Measurements from ENCODE around the gene YBEY. TPM values are rescaled to one million over a fixed set of nuclear protein-coding genes. Genes with fewer than 3 reads are reported as not detected.
A peak's percentile ranks its signal among the peaks of the same experiment; 100 is the strongest.

Gene YBEY
- total and polyA plus RNA-seq, 2 donors (not counting 1 experiment from before 2014, with no cell fraction given) = 15.9 to 18.6 TPM

DNA sequence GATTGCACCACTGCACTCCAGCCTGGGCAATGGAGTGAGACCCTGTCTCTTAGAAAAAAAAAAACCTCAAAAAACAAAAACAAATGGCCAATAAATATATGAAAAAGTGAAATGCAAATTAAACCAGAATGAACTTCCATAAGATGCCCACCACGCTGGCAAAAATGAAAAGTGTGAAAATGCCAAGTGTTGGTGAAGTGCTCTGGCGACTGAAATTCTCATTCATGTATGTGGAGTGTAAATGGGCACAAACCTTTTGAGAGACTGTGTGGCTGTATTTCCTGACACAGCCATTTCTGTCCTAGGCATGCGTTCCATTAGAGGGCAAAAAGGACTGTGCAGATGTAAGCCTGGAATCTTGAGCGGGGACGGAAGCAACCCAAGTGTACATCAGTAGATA, 18.3 kb downstream of the YBEY start:
- no peaks in the 10 kb centered on the region for H3K79me2 ChIP-seq (ENCODE audit: control insufficient read depth, insufficient read depth, low read length)
- H3K27me3 ChIP-seq (ENCODE audit: control insufficient read depth, insufficient read depth, low read length) = no peaks in the 10 kb centered on the region
- H4K20me1 ChIP-seq (ENCODE audit: control insufficient read depth, extremely low read depth, insufficient read depth, low read length) = no peaks in the 10 kb centered on the region
- TF ChIP-seq EZH2 (IDR thresholded peaks at IDR 0.05; ENCODE audit: low read length, missing control alignments) = no peak
- TF ChIP-seq, protein P1, sequence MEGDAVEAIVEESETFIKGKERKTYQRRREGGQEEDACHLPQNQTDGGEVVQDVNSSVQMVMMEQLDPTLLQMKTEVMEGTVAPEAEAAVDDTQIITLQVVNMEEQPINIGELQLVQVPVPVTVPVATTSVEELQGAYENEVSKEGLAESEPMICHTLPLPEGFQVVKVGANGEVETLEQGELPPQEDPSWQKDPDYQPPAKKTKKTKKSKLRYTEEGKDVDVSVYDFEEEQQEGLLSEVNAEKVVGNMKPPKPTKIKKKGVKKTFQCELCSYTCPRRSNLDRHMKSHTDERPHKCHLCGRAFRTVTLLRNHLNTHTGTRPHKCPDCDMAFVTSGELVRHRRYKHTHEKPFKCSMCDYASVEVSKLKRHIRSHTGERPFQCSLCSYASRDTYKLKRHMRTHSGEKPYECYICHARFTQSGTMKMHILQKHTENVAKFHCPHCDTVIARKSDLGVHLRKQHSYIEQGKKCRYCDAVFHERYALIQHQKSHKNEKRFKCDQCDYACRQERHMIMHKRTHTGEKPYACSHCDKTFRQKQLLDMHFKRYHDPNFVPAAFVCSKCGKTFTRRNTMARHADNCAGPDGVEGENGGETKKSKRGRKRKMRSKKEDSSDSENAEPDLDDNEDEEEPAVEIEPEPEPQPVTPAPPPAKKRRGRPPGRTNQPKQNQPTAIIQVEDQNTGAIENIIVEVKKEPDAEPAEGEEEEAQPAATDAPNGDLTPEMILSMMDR (conservative IDR thresholded peaks at IDR 0.05 in 1 of 2, IDR thresholded peaks at IDR 0.05 in 1 of 2; ENCODE audit: low read depth in 1 of 2, low read length in 2 of 2) = no peak
- no peak overlapping the region for H2AFZ ChIP-seq (ENCODE audit: low read length)
- peaks cover 7% of the 10 kb centered on the region for H3K36me3 ChIP-seq (ENCODE audit: control insufficient read depth, insufficient read depth, low read length)
- no peaks in the 10 kb centered on the region for H3K9me3 ChIP-seq (ENCODE audit: control insufficient read depth, insufficient read depth, low read depth, low read length)
- DNase-seq (ENCODE audit: low read depth in 2 of 2) = no peak
- H3K27ac ChIP-seq (ENCODE audit: insufficient read depth, low read length) = no peak overlapping the region
- no peak overlapping the region for H3K9ac ChIP-seq (ENCODE audit: insufficient read depth, low read length)
- H3K4me2 ChIP-seq (ENCODE audit: extremely low read depth, insufficient read depth, low read length) = no peak overlapping the region
- H3K4me1 ChIP-seq (ENCODE audit: control insufficient read depth, extremely low read depth, insufficient read depth, low read length) = no peaks in the 10 kb centered on the region
- H3K4me3 ChIP-seq (replicated peaks in 1 of 4; ENCODE audit: control extremely low read depth in 1 of 4, insufficient read depth in 1 of 4, low read depth in 3 of 4, low read length in 4 of 4) = no peak overlapping the region

DNA sequence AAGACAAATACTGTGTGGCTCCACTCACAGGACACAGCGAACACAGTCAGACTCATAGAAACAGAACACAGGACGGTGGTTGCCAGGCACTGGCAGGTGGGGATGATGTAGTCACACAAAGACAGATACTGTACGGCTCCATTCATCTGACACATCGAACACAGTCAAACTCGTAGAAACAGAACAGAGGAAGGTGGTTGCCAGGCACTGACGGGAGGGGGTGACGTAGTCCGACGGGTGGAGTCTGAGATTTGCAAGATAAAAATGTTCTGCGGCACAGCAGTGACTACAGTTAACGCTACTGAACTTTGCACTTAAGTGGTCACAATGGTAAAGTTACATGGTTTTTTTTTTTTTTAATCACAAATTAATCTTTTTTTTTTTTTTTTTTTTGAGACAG, 18.8 kb downstream of the YBEY start:
- Histone ChIP-seq H3K4me3 (replicated peaks in 1 of 4; ENCODE audit: control extremely low read depth in 1 of 4, insufficient read depth in 1 of 4, low read depth in 3 of 4, low read length in 4 of 4) (no peak overlapping the region), H3K27me3 (ENCODE audit: control insufficient read depth, insufficient read depth, low read length) (no peaks in the 10 kb centered on the region), H3K27ac (ENCODE audit: insufficient read depth, low read length) (no peak overlapping the region), H3K9me3 (ENCODE audit: control insufficient read depth, insufficient read depth, low read depth, low read length) (no peaks in the 10 kb centered on the region), H4K20me1 (ENCODE audit: control insufficient read depth, extremely low read depth, insufficient read depth, low read length) (no peaks in the 10 kb centered on the region), H3K9ac (ENCODE audit: insufficient read depth, low read length) (no peak overlapping the region), H3K79me2 (ENCODE audit: control insufficient read depth, insufficient read depth, low read length) (no peaks in the 10 kb centered on the region), H2AFZ (ENCODE audit: low read length) (no peak overlapping the region), H3K4me1 (ENCODE audit: control insufficient read depth, extremely low read depth, insufficient read depth, low read length) (no peaks in the 10 kb centered on the region), H3K36me3 (ENCODE audit: control insufficient read depth, insufficient read depth, low read length) (peaks cover 6% of the 10 kb centered on the region), H3K4me2 (ENCODE audit: extremely low read depth, insufficient read depth, low read length) (no peak overlapping the region)
- DNase-seq (ENCODE audit: low read depth in 2 of 2) = no peak
- TF ChIP-seq, protein P1 (conservative IDR thresholded peaks at IDR 0.05 in 1 of 2, IDR thresholded peaks at IDR 0.05 in 1 of 2; ENCODE audit: low read depth in 1 of 2, low read length in 2 of 2) = no peak
- TF ChIP-seq EZH2 (IDR thresholded peaks at IDR 0.05; ENCODE audit: low read length, missing control alignments) = no peak

DNA sequence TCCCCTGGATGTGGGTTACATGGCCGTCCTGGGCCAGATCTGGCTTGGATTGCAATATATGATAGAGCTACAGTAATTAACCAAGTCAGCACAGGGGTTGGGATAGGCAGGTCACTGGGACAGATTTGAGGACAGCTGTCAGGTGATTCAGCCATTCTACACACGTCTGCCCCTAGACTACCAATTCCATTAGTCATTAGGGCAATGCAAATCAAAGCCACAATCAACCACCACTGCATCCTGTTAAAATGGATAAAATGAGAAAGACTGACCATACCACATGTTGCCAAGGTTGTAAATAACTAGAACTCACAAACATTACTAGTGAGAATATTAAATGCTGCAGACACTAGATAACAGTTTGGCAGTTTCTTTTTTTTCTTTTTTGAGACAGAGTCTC, 21.5 kb downstream of the YBEY start:
- H3K9me3 ChIP-seq (ENCODE audit: control insufficient read depth, insufficient read depth, low read depth, low read length) = no peaks in the 10 kb centered on the region
- H3K27me3 ChIP-seq (ENCODE audit: control insufficient read depth, insufficient read depth, low read length) = no peaks in the 10 kb centered on the region
- no peaks in the 10 kb centered on the region for H3K79me2 ChIP-seq (ENCODE audit: control insufficient read depth, insufficient read depth, low read length)
- no peaks in the 10 kb centered on the region for H4K20me1 ChIP-seq (ENCODE audit: control insufficient read depth, extremely low read depth, insufficient read depth, low read length)
- H2AFZ ChIP-seq (ENCODE audit: low read length) = no peak overlapping the region
- peaks cover 6% of the 10 kb centered on the region for H3K36me3 ChIP-seq (ENCODE audit: control insufficient read depth, insufficient read depth, low read length)
- no peak overlapping the region for H3K27ac ChIP-seq (ENCODE audit: insufficient read depth, low read length)
- no peak overlapping the region for H3K9ac ChIP-seq (ENCODE audit: insufficient read depth, low read length)
- H3K4me2 ChIP-seq (ENCODE audit: extremely low read depth, insufficient read depth, low read length) = no peak overlapping the region
- no peaks in the 10 kb centered on the region for H3K4me1 ChIP-seq (ENCODE audit: control insufficient read depth, extremely low read depth, insufficient read depth, low read length)
- no peak for TF ChIP-seq EZH2 (IDR thresholded peaks at IDR 0.05; ENCODE audit: low read length, missing control alignments)
- TF ChIP-seq, protein P1 (conservative IDR thresholded peaks at IDR 0.05 in 1 of 2, IDR thresholded peaks at IDR 0.05 in 1 of 2; ENCODE audit: low read depth in 1 of 2, low read length in 2 of 2) = no peak
- no peak overlapping the region for H3K4me3 ChIP-seq (replicated peaks in 1 of 4; ENCODE audit: control extremely low read depth in 1 of 4, insufficient read depth in 1 of 4, low read depth in 3 of 4, low read length in 4 of 4)
- peak in 1 of 2 donors; percentile 82 for DNase-seq (ENCODE audit: low read depth in 2 of 2)
